ENCODE results near the gene LY6G5C. TPM values are rescaled to one million over a fixed set of nuclear protein-coding genes. Genes with fewer than 3 reads are reported as not detected.

The LY6G5C gene
- total and polyA plus RNA-seq, 2 donors (not counting 3 experiments of a cell fraction or from before 2014, with no cell fraction given), result 8.2 to 11.4 TPM

GRCh38 chr6:31689249-31690110 lies 8.6 kb upstream of the LY6G5C start:
- H3K27me3 ChIP-seq (ENCODE audit: control insufficient read depth in 2 of 2, insufficient read depth in 2 of 2, low read length in 2 of 2), result no peaks in the 10 kb centered on the region
- intact Hi-C loops (cut with micrococcal nuclease), result no loop called here
- no peaks in the 10 kb centered on the region for H3K9me3 ChIP-seq (replicated peaks; ENCODE audit: control insufficient read depth, insufficient read depth, low read length)
- no peak overlapping the region for H3K9ac ChIP-seq (replicated peaks; ENCODE audit: extremely low read depth, insufficient read depth, low read length)
- BruUV-seq (replicated peaks), result no TSS peak
- no peak for DNase-seq (ENCODE audit: low read depth, low spot score)
- H3K4me2 ChIP-seq (ENCODE audit: insufficient read depth, low read length), result no peak overlapping the region
- CTCF ChIA-PET, result interaction anchor here (0.6 to 2.1 kb wide), 7 partner anchors 9 to 201 kb away, joined by 3 to 12 read pairs (median 6); partner anchors contain the start of genes BAG6 and LY6G5C
- H3K36me3 ChIP-seq (ENCODE audit: control insufficient read depth in 2 of 2, extremely low read depth in 1 of 2, insufficient read depth in 2 of 2, low read length in 2 of 2), result peaks cover 0 to 45% of the 10 kb centered on the region in 2 experiments
- no peak overlapping the region for H3K4me3 ChIP-seq (replicated peaks in 1 of 3; ENCODE audit: insufficient read depth in 1 of 3, low read depth in 1 of 3, low read length in 3 of 3)
- dilution Hi-C loops (cut with MboI; ENCODE audit: extremely low pct_ligation_motif_present, low sequenced_read_pairs), result no loop called here
- peaks cover 10% of the 10 kb centered on the region for H3K4me1 ChIP-seq (ENCODE audit: control insufficient read depth, extremely low read depth, insufficient read depth, low read length)
- H3K9me1 ChIP-seq (replicated peaks; ENCODE audit: control insufficient read depth, extremely low read depth, insufficient read depth, low read length), result no peaks in the 10 kb centered on the region
- no peaks in the 10 kb centered on the region for H3K79me2 ChIP-seq (ENCODE audit: control insufficient read depth, insufficient read depth, low read length)
- TF ChIP-seq POLR2AphosphoS5 (IDR thresholded peaks at IDR 0.05; ENCODE audit: insufficient read depth, low read depth, low read length), result no peak
- no peak for TF ChIP-seq POLR2A (IDR thresholded peaks at IDR 0.05; ENCODE audit: low read depth, low read length)
- TF ChIP-seq GATA2 (IDR thresholded peaks at IDR 0.05; ENCODE audit: insufficient read depth, insufficient read length, low read depth, low read length), result no peak
- no peak for TF ChIP-seq MYC (IDR thresholded peaks at IDR 0.05; ENCODE audit: low read depth, low read length)
- TF ChIP-seq CTCF (IDR thresholded peaks at IDR 0.05; ENCODE audit: extremely low read depth in 1 of 2, insufficient read depth in 1 of 2, low read depth in 1 of 2, low read length in 2 of 2), result peak; percentile 46 to 59
- no peak for TF ChIP-seq FOS (IDR thresholded peaks at IDR 0.05; ENCODE audit: borderline replicate concordance, insufficient read depth, low read length)
- no peak for TF ChIP-seq MAX (IDR thresholded peaks at IDR 0.05; ENCODE audit: insufficient read depth, insufficient read length)
- H4K20me1 ChIP-seq (replicated peaks; ENCODE audit: control insufficient read depth, extremely low read depth, insufficient read depth, low read length), result no peaks in the 10 kb centered on the region
- no peak overlapping the region for H2AFZ ChIP-seq (ENCODE audit: low read depth, low read length)
- no peak overlapping the region for H3K27ac ChIP-seq (ENCODE audit: insufficient read depth, low read depth, low read length)
- POLR2A ChIA-PET, result no interaction called here
- no peak for FAIRE-seq

Data from endothelial cell of umbilical vein (primary cell).